Vagina (tissue), 2 donors: ENCODE data around the gene CD6.

ENCODE experiments used
- POLR2A ChIP-seq, 2 donors: fragments of 450-650 bp; IDR thresholded peaks; one replicate each; pipeline ENCODE4 v1.6.1; 2017; ENCODE audit warnings: antibody characterized with exemption in 2 of 2, mild to moderate bottlenecking in 2 of 2, moderate library complexity in 2 of 2
- POLR2AphosphoS5 ChIP-seq, 2 donors: sonication (generic); formaldehyde crosslinking; IDR thresholded peaks; one replicate each; pipeline ENCODE4 v1.9.0; 2017; ENCODE audit warnings: antibody characterized with exemption in 2 of 2, mild to moderate bottlenecking in 2 of 2, low read depth in 1 of 2; ENCODE audit not compliant: insufficient read depth in 1 of 2
- TF ChIP-seq, protein P1 (sequence below), 3 experiments: fragments of 450-650 bp in 2 of 3; fragments of 200-600 bp in 1 of 3; sonication (generic) in 1 of 3; IDR thresholded peaks; one replicate each; pipeline ENCODE4 v1.5.1; 2017 to 2019; ENCODE audit warnings: antibody characterized with exemption in 3 of 3, mild to moderate bottlenecking in 2 of 3, moderate library complexity in 2 of 3

DNA sequence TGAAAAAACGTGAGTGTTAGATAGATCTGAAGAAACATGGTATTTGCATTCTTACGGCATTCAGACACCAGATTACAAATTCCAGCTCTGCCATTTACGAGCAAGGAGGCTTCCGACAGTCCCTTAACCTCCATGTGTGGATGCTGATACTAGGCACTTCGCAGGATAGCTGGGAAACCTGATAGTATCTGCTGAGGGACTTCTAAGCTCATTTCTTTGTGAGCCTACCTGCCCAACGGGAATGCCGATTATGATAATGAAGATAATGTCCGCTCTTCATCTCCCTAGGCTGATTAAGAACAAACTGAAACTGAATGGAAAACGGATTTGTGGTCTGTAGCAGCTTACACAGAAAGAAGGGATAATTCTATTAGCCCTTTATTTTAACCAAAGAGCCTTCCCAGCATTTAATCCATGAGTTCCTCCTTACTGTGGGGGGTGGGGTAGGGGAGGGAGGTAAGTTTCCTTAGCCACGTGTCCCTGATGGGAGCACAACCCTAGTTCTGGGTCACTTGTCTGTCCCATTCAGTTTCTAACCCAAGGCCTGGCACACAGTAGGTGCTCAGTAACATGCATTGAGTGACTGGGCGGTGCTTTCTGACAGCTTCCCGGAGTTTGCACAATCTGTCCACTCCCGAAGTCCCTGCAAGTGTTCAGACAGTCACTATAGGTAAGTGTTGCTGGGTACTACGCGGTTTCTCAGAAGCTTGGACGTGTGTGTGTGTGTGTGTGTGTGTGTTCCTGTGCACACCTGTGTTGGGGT, 39.2 kb downstream of the CD6 start:
- TF ChIP-seq, protein P1, sequence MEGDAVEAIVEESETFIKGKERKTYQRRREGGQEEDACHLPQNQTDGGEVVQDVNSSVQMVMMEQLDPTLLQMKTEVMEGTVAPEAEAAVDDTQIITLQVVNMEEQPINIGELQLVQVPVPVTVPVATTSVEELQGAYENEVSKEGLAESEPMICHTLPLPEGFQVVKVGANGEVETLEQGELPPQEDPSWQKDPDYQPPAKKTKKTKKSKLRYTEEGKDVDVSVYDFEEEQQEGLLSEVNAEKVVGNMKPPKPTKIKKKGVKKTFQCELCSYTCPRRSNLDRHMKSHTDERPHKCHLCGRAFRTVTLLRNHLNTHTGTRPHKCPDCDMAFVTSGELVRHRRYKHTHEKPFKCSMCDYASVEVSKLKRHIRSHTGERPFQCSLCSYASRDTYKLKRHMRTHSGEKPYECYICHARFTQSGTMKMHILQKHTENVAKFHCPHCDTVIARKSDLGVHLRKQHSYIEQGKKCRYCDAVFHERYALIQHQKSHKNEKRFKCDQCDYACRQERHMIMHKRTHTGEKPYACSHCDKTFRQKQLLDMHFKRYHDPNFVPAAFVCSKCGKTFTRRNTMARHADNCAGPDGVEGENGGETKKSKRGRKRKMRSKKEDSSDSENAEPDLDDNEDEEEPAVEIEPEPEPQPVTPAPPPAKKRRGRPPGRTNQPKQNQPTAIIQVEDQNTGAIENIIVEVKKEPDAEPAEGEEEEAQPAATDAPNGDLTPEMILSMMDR (IDR thresholded peaks at IDR 0.05) = no peak
- no peak for TF ChIP-seq POLR2AphosphoS5 (IDR thresholded peaks at IDR 0.05; ENCODE audit: insufficient read depth in 1 of 2, low read depth in 1 of 2)
- no peak for TF ChIP-seq POLR2A (IDR thresholded peaks at IDR 0.05)
